ENCODE measurements around the gene SLAMF1.
"Not testable (repeated sequence)": the region's sequence is repeated elsewhere in the genome, so short reads cannot be mapped to it uniquely, and the experiment has no call there.

Gene SLAMF1

GRCh38 chr1:160563230-160563629 is 83.6 kb downstream of the SLAMF1 start:
- DNase-seq (ENCODE audit: low read depth in 2 of 2): not testable (repeated sequence)

DNA sequence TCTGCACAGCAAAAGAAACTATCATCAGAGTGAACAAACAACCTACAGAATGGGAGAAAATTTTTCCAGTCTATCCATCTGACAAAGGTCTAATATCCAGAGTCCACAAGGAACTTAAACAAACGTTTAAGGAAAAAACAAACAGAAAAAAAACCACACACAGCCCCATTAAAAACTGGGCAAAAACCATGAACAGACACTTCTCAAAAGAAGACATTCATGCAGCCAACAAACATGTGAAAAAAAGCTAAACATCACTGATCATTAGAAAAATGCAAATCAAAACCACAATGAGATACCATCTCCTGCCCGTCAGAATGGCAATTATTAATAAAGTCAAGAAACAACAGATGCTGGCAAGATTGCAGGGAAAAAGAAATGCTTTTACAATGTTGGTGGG is 84.1 kb downstream of the SLAMF1 start:
- not testable (repeated sequence) for DNase-seq (ENCODE audit: low read depth in 2 of 2)

GRCh38 chr1:160560806-160561205 is 86.0 kb downstream of the SLAMF1 start:
- no peak for DNase-seq (ENCODE audit: low read depth in 2 of 2)

GRCh38 chr1:160560045-160560705 is 86.7 kb downstream of the SLAMF1 start:
- no peak for DNase-seq (ENCODE audit: low read depth in 2 of 2)

- DNase-seq (ENCODE audit: low read depth in 2 of 2): not testable (repeated sequence)
Observed at GRCh38 chr1:160559437-160559836, 87.4 kb downstream of the SLAMF1 start.

GRCh38 chr1:160558660-160559380 is 88.0 kb downstream of the SLAMF1 start:
- DNase-seq (ENCODE audit: low read depth in 2 of 2): no peak

Measured in stimulated activated CD8-positive, alpha-beta memory T cell treated with anti-CD3 and anti-CD28 coated beads, Interleukin-15, amount 100 ng/mL, for 48 hours (primary cell).